K562 (cell line): ENCODE measurements around the gene CHL1. TPM values are rescaled to one million over a fixed set of nuclear protein-coding genes. Genes with fewer than 3 reads are reported as not detected.

Source experiments
- ATAC-seq: fragments of 200-7000 bp; cut with Tn5 transposase; 3 replicates; pipeline ENCODE4 v1.9.1; 2020; ENCODE audit warnings: moderate library complexity
- BruUV-seq: library from RNA; stranded (reverse); fragments of 400-500 nt; replicated peaks from 2 replicates; lab custom pipeline; 2021; lab: Mats Ljungman, UMichigan
- CTCF ChIA-PET: fragments of 300-600 bp; formaldehyde crosslinking; extraction: SDS; loops from one replicate; lab custom pipeline; 2021; ENCODE audit warnings: low intra/inter-chr PET ratio; lab: Yijun Ruan, JAX
- POLR2A ChIA-PET: fragments of 300-600, 350-650 bp; sonication (Branson Sonifier 250); formaldehyde crosslinking; extraction: SDS; loops from one replicate; lab custom pipeline; 2021; ENCODE audit warnings: antibody characterized with exemption, inconsistent platforms; lab: Yijun Ruan, JAX
- DNase-seq, 4 experiments: peaks; one replicate each; pipeline versions ENCODE4 v3.0.0 to v3.0.0-alpha.2; 2011 to 2018; ENCODE audit warnings: low spot score in 3 of 4, mixed read lengths in 3 of 4; ENCODE audit errors: extremely low read depth in 1 of 4
- FAIRE-seq: peaks from 2 replicates; lab custom pipeline; 2011; peaks lifted over from hg19 to GRCh38; lab: Jason Lieb, UNC
- H2AFZ ChIP-seq: 2 replicates; pipeline ENCODE4 v1.6.0; 2011; ENCODE audit warnings: low read depth, low read length, control low read depth, inconsistent platforms
- H3K27ac ChIP-seq: fragments of 200-600 bp; 3 replicates; pipeline ENCODE4 v1.8.0; 2011; ENCODE audit warnings: low read depth, mild to moderate bottlenecking, control low read depth, inconsistent platforms, low read length, moderate library complexity, mixed read lengths; ENCODE audit errors: extremely low read depth
- H3K27me3 ChIP-seq, 2 experiments: fragments of 300-600 bp in 1 of 2; 2 replicates in 1 of 2; 3 replicates in 1 of 2; pipeline versions ENCODE4 v1.6.0 to v1.8.0; 2011; ENCODE audit warnings: inconsistent platforms in 2 of 2, low read length in 2 of 2, mild to moderate bottlenecking in 1 of 2, mixed read lengths in 1 of 2, moderate library complexity in 1 of 2; ENCODE audit not compliant: control insufficient read depth in 2 of 2, insufficient read depth in 2 of 2
- H3K36me3 ChIP-seq: fragments of 300-600 bp; 3 replicates; pipeline ENCODE4 v1.8.0; 2011; ENCODE audit warnings: mild to moderate bottlenecking, low read length, inconsistent platforms; ENCODE audit not compliant: control insufficient read depth, insufficient read depth
- H3K4me1 ChIP-seq, 2 experiments: fragments of 200-600 bp in 1 of 2; replicated peaks in 1 of 2; 2 replicates in 1 of 2; 3 replicates in 1 of 2; pipeline versions ENCODE4 v1.5.1 to v1.8.0; 2011; ENCODE audit warnings: inconsistent platforms in 2 of 2, low read length in 2 of 2, mild to moderate bottlenecking in 1 of 2, mixed read lengths in 1 of 2, moderate library complexity in 1 of 2; ENCODE audit not compliant: control insufficient read depth in 2 of 2, insufficient read depth in 2 of 2
- H3K4me2 ChIP-seq: 2 replicates; pipeline ENCODE4 v1.6.1; 2011; ENCODE audit warnings: low read length, control low read depth, inconsistent platforms, mixed read lengths; ENCODE audit not compliant: insufficient read depth
- H3K4me3 ChIP-seq: fragments of 200-600 bp; sonication (generic), shearing (Covaris generic); 2 replicates; pipeline ENCODE4 v1.5.1; 2016; ENCODE audit warnings: control low read depth, inconsistent platforms
- H3K79me2 ChIP-seq: fragments of 200-600 bp; 3 replicates; pipeline ENCODE4 v1.8.0; 2011; ENCODE audit warnings: low read length, inconsistent platforms; ENCODE audit not compliant: control insufficient read depth, insufficient read depth
- H3K9ac ChIP-seq, 2 experiments: 2 replicates each; pipeline versions ENCODE4 v1.6.0 to v1.6.1; 2011; ENCODE audit warnings: low read depth in 2 of 2, low read length in 2 of 2, control low read depth in 1 of 2, inconsistent platforms in 1 of 2, mild to moderate bottlenecking in 1 of 2, mixed read lengths in 1 of 2; ENCODE audit not compliant: insufficient read depth in 1 of 2
- H3K9me1 ChIP-seq: one replicate; pipeline ENCODE4 v1.6.0; 2011; ENCODE audit warnings: inconsistent platforms, mild to moderate bottlenecking, low read length, moderate library complexity; ENCODE audit not compliant: control insufficient read depth, insufficient read depth
- H3K9me3 ChIP-seq: replicated peaks from 2 replicates; pipeline ENCODE4 v1.5.1; 2011; ENCODE audit warnings: low read depth, low read length, inconsistent platforms; ENCODE audit not compliant: control insufficient read depth, insufficient read depth
- H4K20me1 ChIP-seq: replicated peaks from 2 replicates; pipeline ENCODE4 v1.6.1; 2011; ENCODE audit warnings: low read length, inconsistent platforms, mixed read lengths; ENCODE audit not compliant: control insufficient read depth, insufficient read depth
- HLTF ChIP-seq: fragments of 450-650 bp; IDR thresholded peaks from 2 replicates; pipeline ENCODE4 v1.6.1; 2016
- HNRNPK ChIP-seq: fragments of 200-400 bp; formaldehyde crosslinking; IDR thresholded peaks from one replicate; pipeline ENCODE4 v1.6.1; 2018; ENCODE audit warnings: mild to moderate bottlenecking, low read depth, low read length; ENCODE audit not compliant: poor library complexity, severe bottlenecking
- PPARD ChIP-seq: fragments of 250-450 bp; sonication (Bioruptor Pico); IDR thresholded peaks from 2 replicates; pipeline ENCODE4 v1.8.0; 2022; ENCODE audit warnings: inconsistent platforms, mild to moderate bottlenecking, moderate library complexity
- PTTG1 ChIP-seq: fragments of 450-650 bp; IDR thresholded peaks from 2 replicates; pipeline ENCODE4 v1.6.1; 2016; ENCODE audit warnings: low read depth, mild to moderate bottlenecking, missing genetic modification characterization, missing compliant biosample characterization
- ZNF140 ChIP-seq: fragments of 250-450 bp; sonication (Bioruptor Pico); IDR thresholded peaks from 2 replicates; pipeline ENCODE4 v1.8.0; 2021; ENCODE audit warnings: moderate library complexity, mild to moderate bottlenecking, inconsistent platforms
- ZNF408 ChIP-seq: fragments of 250-450 bp; sonication (Bioruptor Pico); IDR thresholded peaks from 2 replicates; pipeline ENCODE4 v1.4.0; 2020; ENCODE audit warnings: low read depth, mild to moderate bottlenecking, moderate library complexity
- ZNF586 ChIP-seq: fragments of 450-650 bp; formaldehyde crosslinking; conservative IDR thresholded peaks from 2 replicates; pipeline ENCODE4 v1.4.0; 2020; ENCODE audit warnings: mild to moderate bottlenecking, moderate library complexity
- WGBS: fragments of 100-300 bp; shearing (Covaris generic); methylation state at CpG from one replicate; pipeline ENCODE4 v1.1.6; 2016; ENCODE audit warnings: low coverage, mixed read lengths; ENCODE audit not compliant: insufficient coverage; ENCODE audit errors: missing lambda C conversion rate; 5-methylcytosine and 5-hydroxymethylcytosine counted together
- in situ Hi-C: fragments of 300-500 bp; cut with MboI; formaldehyde crosslinking; loops from 4 replicates; pipeline ENCODE4 v1.15.0; 2018; ENCODE audit warnings: inconsistent platforms, mixed read lengths
- intact Hi-C: fragments of 100-400 bp; cut with micrococcal nuclease; formaldehyde crosslinking; loops from 2 replicates; pipeline ENCODE4 v1.14.2; 2022
- polyA plus RNA-seq, 8 experiments: library from polyadenylated mRNA; depleted of rRNA in 4 of 8; stranded (reverse) in 5 of 8; unstranded in 3 of 8; fragments of >200 nt; fragmentation: Nextera tagmentation in 2 of 8; fragmentation: Illumina TruSeq in 1 of 8; extraction: Ambion mirVana in 2 of 8; extraction: Trizol in 1 of 8; gene quantifications; 2 replicates each; pipeline versions ENCODE4 v1.2.1 to v1.2.3, GENCODE V29; 2011 to 2014; ENCODE audit warnings: inconsistent platforms in 1 of 8, missing spikeins in 1 of 8
- total RNA-seq, 7 experiments: library from RNA; depleted of rRNA in 6 of 7; stranded (reverse); fragments of >200 nt in 6 of 7; fragmentation: Illumina TruSeq in 2 of 7; extraction: Trizol in 2 of 7; gene quantifications; 2 replicates each; pipeline versions ENCODE4 v1.2.1 to v1.2.3, GENCODE V29; 2011 to 2021; ENCODE audit warnings: low replicate concordance in 1 of 7
- TF ChIP-seq, protein P1 (sequence below): sonication (generic); formaldehyde crosslinking; IDR thresholded peaks from 2 replicates; pipeline ENCODE4 v1.8.0; 2022; ENCODE audit warnings: mild to moderate bottlenecking, missing genetic modification reagents
- TF ChIP-seq, protein P2 (sequence below): fragments of 250-450 bp; sonication (Bioruptor Pico); IDR thresholded peaks from 2 replicates; pipeline ENCODE4 v1.5.0; 2021; ENCODE audit warnings: mild to moderate bottlenecking, moderate library complexity
- TF ChIP-seq, protein P3 (sequence below): fragments of 250-450 bp; sonication (Bioruptor Pico); IDR thresholded peaks from 2 replicates; pipeline ENCODE4 v1.8.0; 2021; ENCODE audit warnings: mild to moderate bottlenecking, moderate library complexity
- TF ChIP-seq, protein P4 (sequence below): sonication (generic); formaldehyde crosslinking; IDR thresholded peaks from 2 replicates; pipeline ENCODE4 v1.8.1; 2023; ENCODE audit warnings: mild to moderate bottlenecking, missing genetic modification reagents

Gene CHL1
- total and polyA plus RNA-seq, 9 of the 15 experiments (the other 6 are each of a cell fraction or from before 2014, with no cell fraction given) = 0.02 TPM; not detected in 8

DNA sequence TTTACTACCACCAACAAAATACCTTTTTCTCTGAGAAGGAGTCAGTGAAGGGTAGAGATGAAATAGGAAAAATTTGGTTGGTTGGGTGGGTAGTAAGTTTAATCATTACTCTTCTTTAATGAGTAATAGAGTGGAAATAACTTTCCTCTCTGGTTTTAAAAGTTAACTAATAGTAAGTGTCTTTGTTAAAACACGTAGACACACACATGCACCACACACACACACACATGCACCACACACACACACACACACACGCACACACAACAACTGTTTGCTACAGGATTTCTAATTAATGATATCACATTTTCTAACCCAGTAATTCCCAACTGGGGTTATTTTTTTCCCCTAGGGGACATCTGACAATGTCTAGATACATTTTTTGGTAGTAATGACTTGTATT, 84.1 kb downstream of the CHL1 start:
- no TSS peak for BruUV-seq
- FAIRE-seq (no peak), ATAC-seq (no peak), DNase-seq (no peak)
- Histone ChIP-seq H3K9me1 (no peaks in the 10 kb centered on the region), H3K27ac (no peak overlapping the region), H3K27me3 (no peaks in the 10 kb centered on the region), H3K9me3 (no peaks in the 10 kb centered on the region; the same call in 1 of the 2 replicates), H3K4me2 (no peak overlapping the region), H3K36me3 (no peaks in the 10 kb centered on the region), H2AFZ (no peak overlapping the region), H3K4me1 (no peaks in the 10 kb centered on the region), H3K4me3 (no peak overlapping the region), H3K9ac (no peak overlapping the region), H3K79me2 (no peaks in the 10 kb centered on the region), H4K20me1 (no peaks in the 10 kb centered on the region)
- in situ Hi-C loops = no loop called here
- CTCF ChIA-PET = no interaction called here
- WGBS = 0% methylated on average over 2 of the region's 2 CpGs
- intact Hi-C loops = no loop called here
- POLR2A ChIA-PET = no interaction called here
- no peak for TF ChIP-seq HNRNPK
- TF ChIP-seq ZNF586 (CRISPR knock-in tag) = no peak
- TF ChIP-seq, protein P1, sequence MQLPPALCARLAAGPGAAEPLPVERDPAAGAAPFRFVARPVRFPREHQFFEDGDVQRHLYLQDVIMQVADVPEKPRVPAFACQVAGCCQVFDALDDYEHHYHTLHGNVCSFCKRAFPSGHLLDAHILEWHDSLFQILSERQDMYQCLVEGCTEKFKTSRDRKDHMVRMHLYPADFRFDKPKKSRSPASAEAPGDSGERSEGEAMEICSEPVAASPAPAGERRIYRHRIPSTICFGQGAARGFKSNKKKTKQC (CRISPR knock-in tag) = no peak
- no peak for TF ChIP-seq PPARD (CRISPR knock-in tag)
- TF ChIP-seq, protein P2, sequence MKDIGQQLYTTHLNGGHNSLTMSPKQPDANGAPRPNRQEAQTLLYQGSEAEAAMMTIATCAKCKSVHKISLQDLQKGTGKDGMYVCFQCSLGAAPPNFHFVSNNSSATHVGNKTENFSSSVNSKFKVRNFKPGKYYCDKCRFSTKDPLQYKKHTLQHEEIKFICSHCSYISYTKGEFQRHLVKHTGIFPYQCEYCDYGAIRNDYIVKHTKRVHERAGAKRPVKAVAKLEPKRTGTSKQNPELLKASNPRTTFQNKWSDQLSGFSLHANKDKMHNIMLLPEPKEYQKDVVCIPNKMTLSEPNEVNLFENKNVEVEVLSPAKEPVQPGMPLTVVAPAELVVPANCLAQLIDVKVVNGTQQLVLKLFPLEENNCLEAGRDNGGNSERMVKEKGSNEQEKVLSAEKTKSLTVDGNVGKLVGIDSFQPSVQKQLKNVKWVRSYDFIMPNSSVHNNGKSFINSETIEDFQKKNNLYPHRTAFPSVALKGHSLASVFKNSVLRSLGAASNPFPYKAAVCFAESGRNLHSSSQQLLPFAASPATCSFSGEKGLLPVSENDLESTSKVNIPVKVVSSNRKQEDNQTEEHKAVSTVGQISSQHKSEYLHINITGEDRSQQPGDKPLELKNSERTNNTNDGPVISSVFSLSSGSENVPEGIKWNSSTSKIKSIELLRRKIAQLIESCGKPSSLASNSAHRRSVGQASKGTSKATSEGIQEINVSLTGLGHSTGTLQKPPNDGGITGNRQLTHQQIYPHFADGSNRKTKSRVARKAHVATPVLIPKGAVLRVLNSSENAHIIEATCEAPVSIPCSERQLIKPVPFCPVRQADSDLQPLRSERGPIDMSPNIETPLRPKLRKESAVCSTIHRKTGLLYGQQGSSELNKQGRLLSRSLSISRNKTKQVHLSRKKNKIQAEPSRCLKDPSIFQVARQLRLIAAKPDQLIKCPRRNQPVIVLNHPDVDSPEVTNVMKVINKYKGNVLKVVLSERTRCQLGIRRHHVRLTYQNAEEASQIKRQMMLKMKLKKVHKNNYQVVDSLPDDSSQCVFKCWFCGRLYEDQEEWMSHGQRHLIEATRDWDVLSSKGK = no peak
- no peak for TF ChIP-seq HLTF
- TF ChIP-seq ZNF408 (CRISPR knock-in tag) = no peak
- no peak for TF ChIP-seq ZNF140 (CRISPR knock-in tag)
- TF ChIP-seq, protein P3, sequence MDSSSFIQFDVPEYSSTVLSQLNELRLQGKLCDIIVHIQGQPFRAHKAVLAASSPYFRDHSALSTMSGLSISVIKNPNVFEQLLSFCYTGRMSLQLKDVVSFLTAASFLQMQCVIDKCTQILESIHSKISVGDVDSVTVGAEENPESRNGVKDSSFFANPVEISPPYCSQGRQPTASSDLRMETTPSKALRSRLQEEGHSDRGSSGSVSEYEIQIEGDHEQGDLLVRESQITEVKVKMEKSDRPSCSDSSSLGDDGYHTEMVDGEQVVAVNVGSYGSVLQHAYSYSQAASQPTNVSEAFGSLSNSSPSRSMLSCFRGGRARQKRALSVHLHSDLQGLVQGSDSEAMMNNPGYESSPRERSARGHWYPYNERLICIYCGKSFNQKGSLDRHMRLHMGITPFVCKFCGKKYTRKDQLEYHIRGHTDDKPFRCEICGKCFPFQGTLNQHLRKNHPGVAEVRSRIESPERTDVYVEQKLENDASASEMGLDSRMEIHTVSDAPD (CRISPR knock-in tag) = no peak
- TF ChIP-seq, protein P4, sequence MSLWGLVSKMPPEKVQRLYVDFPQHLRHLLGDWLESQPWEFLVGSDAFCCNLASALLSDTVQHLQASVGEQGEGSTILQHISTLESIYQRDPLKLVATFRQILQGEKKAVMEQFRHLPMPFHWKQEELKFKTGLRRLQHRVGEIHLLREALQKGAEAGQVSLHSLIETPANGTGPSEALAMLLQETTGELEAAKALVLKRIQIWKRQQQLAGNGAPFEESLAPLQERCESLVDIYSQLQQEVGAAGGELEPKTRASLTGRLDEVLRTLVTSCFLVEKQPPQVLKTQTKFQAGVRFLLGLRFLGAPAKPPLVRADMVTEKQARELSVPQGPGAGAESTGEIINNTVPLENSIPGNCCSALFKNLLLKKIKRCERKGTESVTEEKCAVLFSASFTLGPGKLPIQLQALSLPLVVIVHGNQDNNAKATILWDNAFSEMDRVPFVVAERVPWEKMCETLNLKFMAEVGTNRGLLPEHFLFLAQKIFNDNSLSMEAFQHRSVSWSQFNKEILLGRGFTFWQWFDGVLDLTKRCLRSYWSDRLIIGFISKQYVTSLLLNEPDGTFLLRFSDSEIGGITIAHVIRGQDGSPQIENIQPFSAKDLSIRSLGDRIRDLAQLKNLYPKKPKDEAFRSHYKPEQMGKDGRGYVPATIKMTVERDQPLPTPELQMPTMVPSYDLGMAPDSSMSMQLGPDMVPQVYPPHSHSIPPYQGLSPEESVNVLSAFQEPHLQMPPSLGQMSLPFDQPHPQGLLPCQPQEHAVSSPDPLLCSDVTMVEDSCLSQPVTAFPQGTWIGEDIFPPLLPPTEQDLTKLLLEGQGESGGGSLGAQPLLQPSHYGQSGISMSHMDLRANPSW (CRISPR knock-in tag) = no peak
- no peak for TF ChIP-seq PTTG1 (tag)
